Gastrocnemius medialis (tissue), 4 donors: ENCODE results near the gene ATF3. TPM values are rescaled to one million over a fixed set of nuclear protein-coding genes. Genes with fewer than 3 reads are reported as not detected.

Source experiments
- ATAC-seq, 2 donors: fragments of 150-250 bp; one replicate each; pipeline ENCODE4 v1.9.1; 2016
- DNase-seq, 2 donors: peaks; one replicate each; pipeline ENCODE4 v3.0.0-alpha.2; 2019
- H3K27ac ChIP-seq, 4 donors: fragments of 200-600 bp; sonication (generic); 1 replicate in 1 of 4; 2 replicates in 3 of 4; pipeline ENCODE4 v1.5.1; 2016 to 2018; ENCODE audit warnings: mild to moderate bottlenecking in 2 of 4, moderate library complexity in 1 of 4
- H3K27me3 ChIP-seq, 3 donors: fragments of 200-600 bp; sonication (generic) in 2 of 3; 1 replicate in 1 of 3; 2 replicates in 2 of 3; pipeline versions ENCODE4 v1.5.1 to v1.6.0; 2016 to 2019; ENCODE audit warnings: mild to moderate bottlenecking in 1 of 3, moderate library complexity in 1 of 3
- H3K36me3 ChIP-seq, 2 donors: fragments of 200-600 bp; sonication (generic) in 1 of 2; one replicate each; pipeline ENCODE4 v1.5.1; 2017 to 2018
- H3K4me1 ChIP-seq, 2 donors: fragments of 200-600 bp; sonication (generic) in 1 of 2; one replicate each; pipeline ENCODE4 v1.5.1; 2016 to 2017; ENCODE audit warnings: mild to moderate bottlenecking in 2 of 2
- H3K4me3 ChIP-seq, 4 donors: fragments of 200-600 bp; sonication (generic) in 3 of 4; 1 replicate in 1 of 4; 2 replicates in 3 of 4; pipeline ENCODE4 v1.5.1; 2016 to 2019; ENCODE audit warnings: mild to moderate bottlenecking in 2 of 4
- H3K9me3 ChIP-seq, 3 donors: fragments of 200-600 bp; sonication (generic) in 2 of 3; 1 replicate in 1 of 3; 2 replicates in 2 of 3; pipeline ENCODE4 v1.5.1; 2016 to 2019
- CTCF ChIP-seq, 5 experiments: fragments of 450-650 bp in 3 of 5; fragments of 200-600 bp in 2 of 5; sonication (generic) in 2 of 5; IDR thresholded peaks in 4 of 5; conservative IDR thresholded peaks in 1 of 5; 1 replicate in 4 of 5; 2 replicates in 1 of 5; pipeline ENCODE4 v1.5.1; 2016 to 2019; ENCODE audit warnings: antibody characterized with exemption in 5 of 5, mild to moderate bottlenecking in 3 of 5, moderate library complexity in 3 of 5
- POLR2A ChIP-seq, 2 donors: fragments of 450-650 bp; IDR thresholded peaks; one replicate each; pipeline ENCODE4 v1.6.1; 2017; ENCODE audit warnings: antibody characterized with exemption in 2 of 2, mild to moderate bottlenecking in 2 of 2, moderate library complexity in 2 of 2
- in situ Hi-C, 4 donors: fragments of 200-750 bp; cut with MboI; loops; one replicate each; pipeline versions ENCODE4 v1.15.0 to v1.8.0; 2017; ENCODE audit warnings: low sequenced_read_pairs in 4 of 4
- intact Hi-C: fragments of 100-400 bp; cut with DNase I; formaldehyde crosslinking; loops from one replicate; pipeline ENCODE4 v1.15.1; 2023; ENCODE audit warnings: low total_unique reads
- total RNA-seq, 4 donors: library from RNA; depleted of rRNA; stranded (reverse); fragments of >200 nt; gene quantifications; one replicate each; pipeline versions ENCODE4 v1.1.0 to v1.2.3, GENCODE V29; 2016

ATF3 gene
- total RNA-seq, 4 donors from 2014 or later, result 1.9 to 7.4 (median 7.2) TPM

- Histone ChIP-seq H3K36me3 (no peaks in the 10 kb centered on the region), H3K9me3 (no peaks in the 10 kb centered on the region), H3K27ac (no peak overlapping the region), H3K4me3 (no peak overlapping the region), H3K4me1 (no peaks in the 10 kb centered on the region), H3K27me3 (peaks cover 0 to 22% (median 16%) of the 10 kb centered on the region in 3 donors)
- intact Hi-C loops, result no loop called here
- no peak for DNase-seq
- TF ChIP-seq POLR2A (IDR thresholded peaks at IDR 0.05) (no peak), CTCF (IDR thresholded peaks at IDR 0.05 in 4 of 5, conservative IDR thresholded peaks at IDR 0.05 in 1 of 5) (no peak)
- no peak for ATAC-seq
- in situ Hi-C loops, result no loop called here
Observed at GRCh38 chr1:212587888-212588510, 20.6 kb upstream of the ATF3 start.

- intact Hi-C loops (no loop called here), in situ Hi-C loops (no loop called here)
- no peak for DNase-seq
- H3K36me3 ChIP-seq, result no peaks in the 10 kb centered on the region
- no peak for ATAC-seq
- peaks cover 0 to 22% (median 16%) of the 10 kb centered on the region in 3 donors for H3K27me3 ChIP-seq
- TF ChIP-seq POLR2A (IDR thresholded peaks at IDR 0.05) (no peak), CTCF (IDR thresholded peaks at IDR 0.05 in 4 of 5, conservative IDR thresholded peaks at IDR 0.05 in 1 of 5) (no peak)
- no peak overlapping the region for H3K27ac ChIP-seq
- H3K9me3 ChIP-seq, result no peaks in the 10 kb centered on the region
- H3K4me3 ChIP-seq, result no peak overlapping the region
- no peaks in the 10 kb centered on the region for H3K4me1 ChIP-seq
Observed at GRCh38 chr1:212589446-212589845, 19.1 kb upstream of the ATF3 start.

DNA sequence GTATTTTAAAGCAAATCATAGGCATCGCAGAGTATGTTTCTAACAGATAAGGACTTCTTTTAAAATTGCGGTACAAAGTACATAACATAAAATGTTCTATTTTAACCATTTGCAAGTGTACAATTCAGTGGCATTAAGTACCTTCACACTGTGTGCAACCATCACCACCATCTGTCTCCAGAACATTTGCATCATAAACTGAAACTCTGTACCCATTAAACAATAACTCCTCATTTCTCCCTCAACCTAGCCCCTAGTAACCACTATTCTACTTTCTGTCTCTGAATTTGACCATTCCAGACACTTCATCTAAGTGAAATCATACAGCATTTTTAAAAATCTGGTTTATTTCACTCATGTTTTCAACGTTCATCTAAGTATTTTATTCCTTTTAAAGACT lies 16.6 kb upstream of the ATF3 start:
- in situ Hi-C loops, result no loop called here
- ATAC-seq, result no peak
- Histone ChIP-seq H3K36me3 (no peaks in the 10 kb centered on the region), H3K27me3 (peaks cover 0 to 15% (median 11%) of the 10 kb centered on the region in 3 donors), H3K27ac (no peak overlapping the region), H3K9me3 (no peaks in the 10 kb centered on the region), H3K4me3 (no peak overlapping the region), H3K4me1 (no peaks in the 10 kb centered on the region)
- TF ChIP-seq CTCF (IDR thresholded peaks at IDR 0.05 in 4 of 5, conservative IDR thresholded peaks at IDR 0.05 in 1 of 5) (no peak), POLR2A (IDR thresholded peaks at IDR 0.05) (no peak)
- intact Hi-C loops, result no loop called here
- no peak for DNase-seq

DNA sequence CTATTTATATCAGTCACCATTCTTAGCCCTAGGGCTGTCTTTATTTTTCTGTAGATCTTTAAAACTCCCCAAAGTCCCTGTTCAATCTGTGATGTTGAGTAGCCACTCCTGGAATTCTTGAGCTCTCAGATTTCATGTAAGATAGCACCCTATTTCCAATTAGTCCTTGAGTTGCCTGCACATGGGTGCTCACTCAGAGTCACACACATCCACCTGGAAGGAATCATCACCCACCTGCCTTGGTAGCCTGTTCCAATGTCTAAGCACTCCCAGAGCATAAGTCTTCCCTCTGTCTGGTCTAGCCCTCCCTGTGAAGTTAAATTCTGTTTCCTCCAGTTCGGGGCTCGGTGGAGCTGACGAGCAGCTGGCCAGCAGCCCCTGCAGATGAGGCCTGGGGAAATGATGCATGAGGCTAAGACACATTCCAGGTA lies 14.7 kb upstream of the ATF3 start:
- Histone ChIP-seq H3K4me1 (no peaks in the 10 kb centered on the region), H3K36me3 (no peaks in the 10 kb centered on the region), H3K27me3 (peaks cover 0 to 3% (median 0%) of the 10 kb centered on the region in 3 donors), H3K4me3 (no peak overlapping the region), H3K27ac (no peak overlapping the region), H3K9me3 (no peaks in the 10 kb centered on the region)
- TF ChIP-seq CTCF (IDR thresholded peaks at IDR 0.05 in 4 of 5, conservative IDR thresholded peaks at IDR 0.05 in 1 of 5), result no peak
- ATAC-seq (no peak), DNase-seq (no peak)
- in situ Hi-C loops, result no loop called here
- intact Hi-C loops, result no loop called here

- Histone ChIP-seq H3K27ac (no peak overlapping the region), H3K4me3 (no peak overlapping the region), H3K36me3 (no peaks in the 10 kb centered on the region), H3K9me3 (no peaks in the 10 kb centered on the region), H3K4me1 (no peaks in the 10 kb centered on the region), H3K27me3 (peaks cover 0 to 3% (median 0%) of the 10 kb centered on the region in 3 donors)
- TF ChIP-seq CTCF (IDR thresholded peaks at IDR 0.05 in 4 of 5, conservative IDR thresholded peaks at IDR 0.05 in 1 of 5) (no peak), POLR2A (IDR thresholded peaks at IDR 0.05) (no peak)
- ATAC-seq (no peak), DNase-seq (no peak)
- in situ Hi-C loops (no loop called here), intact Hi-C loops (no loop called here)
Observed at GRCh38 chr1:212594640-212595039, 13.9 kb upstream of the ATF3 start.
